NCI-H2196 (cell line): ENCODE data around the gene NAALADL2.

Experiments used
- DNase-seq: peaks from one replicate; lab custom pipeline; 2025; ENCODE audit not compliant: unreplicated experiment; lab: John Stamatoyannopoulos, UW

NAALADL2 gene

DNA sequence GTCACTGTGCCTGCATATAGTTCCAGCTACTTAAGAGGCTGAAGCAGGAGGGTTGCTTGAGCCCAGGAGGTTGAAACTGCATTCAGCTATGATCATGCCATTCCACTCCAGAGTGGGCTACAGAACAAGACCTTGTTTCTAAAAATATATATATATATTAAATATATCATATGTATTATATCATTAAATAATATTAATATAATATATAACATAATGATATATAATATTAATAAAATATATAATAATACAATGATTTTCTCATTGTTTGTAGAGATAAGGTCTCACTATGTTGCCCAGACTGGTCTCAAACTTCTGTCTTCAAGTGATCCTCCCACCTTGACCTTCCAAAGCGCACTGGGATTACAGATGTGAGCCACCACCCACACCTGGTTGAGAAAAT, 101.8 kb downstream of the NAALADL2 start:
- DNase-seq = no peak

DNA sequence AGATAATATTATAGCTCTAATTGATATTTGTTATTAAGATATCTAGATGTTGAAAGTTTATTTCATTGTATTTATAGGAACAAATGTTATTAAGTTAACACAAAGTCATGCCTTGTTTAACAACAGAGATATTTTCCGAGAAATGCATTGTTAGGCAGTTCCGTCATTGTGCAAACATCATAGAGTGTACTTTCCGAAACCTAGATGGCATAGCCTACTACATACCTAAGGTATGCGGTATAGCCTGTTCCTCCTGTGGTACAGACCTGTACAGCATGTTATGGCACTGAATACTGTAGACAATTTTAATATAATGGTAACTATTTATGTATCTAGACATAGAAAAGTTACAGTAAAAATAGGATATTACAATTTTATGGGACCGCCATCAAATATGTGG, 114.3 kb downstream of the NAALADL2 start:
- no peak for DNase-seq

DNA sequence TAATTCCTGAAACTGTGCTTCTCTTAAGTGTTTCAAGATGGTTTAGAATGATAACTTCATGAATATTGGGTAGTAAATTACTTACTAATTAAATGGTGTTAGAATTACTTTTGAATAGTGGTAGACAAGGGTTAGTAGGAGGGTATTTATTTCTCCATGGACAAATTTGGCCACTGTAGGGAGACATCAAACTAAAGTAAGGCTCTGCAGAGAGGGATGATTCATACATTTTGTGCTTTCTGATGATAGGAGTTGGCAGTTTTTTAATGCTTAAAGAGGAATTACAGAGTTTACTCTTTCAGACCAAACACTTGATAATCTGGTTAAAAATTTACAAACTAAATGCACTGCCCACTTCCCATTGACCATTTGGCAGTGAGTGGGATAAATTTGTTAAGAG, 127.6 kb downstream of the NAALADL2 start:
- DNase-seq = no peak

DNA sequence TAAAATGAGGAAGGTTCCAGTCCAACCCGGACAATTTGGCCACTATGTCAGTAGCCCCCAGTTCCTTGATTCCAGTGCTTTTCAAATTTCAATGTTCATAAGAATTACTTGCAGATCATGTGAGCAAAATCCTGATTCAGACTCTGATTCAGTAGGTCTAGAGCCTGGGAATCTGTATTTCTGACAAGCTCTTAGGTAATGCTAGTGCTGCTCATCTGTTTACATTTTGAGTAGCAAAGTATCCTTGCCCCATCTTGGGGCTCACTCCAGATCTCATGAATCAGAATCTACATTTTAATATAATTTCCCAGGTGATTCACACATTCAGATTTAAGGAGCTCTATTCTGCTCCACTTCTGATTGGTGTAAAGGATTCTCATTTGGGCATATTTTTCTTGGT, 142.0 kb downstream of the NAALADL2 start:
- DNase-seq = no peak

DNA sequence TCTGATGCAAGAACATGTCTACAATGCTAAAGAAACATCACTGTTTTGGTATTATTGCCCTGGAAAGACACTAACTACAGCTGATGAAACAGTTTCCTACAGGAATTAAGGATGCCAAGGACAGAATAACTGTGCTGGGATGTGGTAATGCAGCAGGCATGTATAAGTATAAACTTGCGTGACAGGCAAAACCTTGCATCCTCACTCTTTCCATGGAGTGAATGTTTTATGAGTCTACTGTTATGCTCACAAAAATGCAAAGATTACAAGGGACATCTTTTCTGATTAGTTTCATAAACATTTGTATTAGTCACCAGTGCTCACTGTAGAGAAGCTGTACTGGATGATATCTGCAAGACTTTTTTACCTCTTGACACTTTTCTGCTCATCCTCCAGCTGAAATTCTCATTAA, 143.6 kb downstream of the NAALADL2 start:
- no peak for DNase-seq

- no peak for DNase-seq
These were observed 144.5 kb downstream of the NAALADL2 start for GRCh38 chr3:175003590-175003989.

DNA sequence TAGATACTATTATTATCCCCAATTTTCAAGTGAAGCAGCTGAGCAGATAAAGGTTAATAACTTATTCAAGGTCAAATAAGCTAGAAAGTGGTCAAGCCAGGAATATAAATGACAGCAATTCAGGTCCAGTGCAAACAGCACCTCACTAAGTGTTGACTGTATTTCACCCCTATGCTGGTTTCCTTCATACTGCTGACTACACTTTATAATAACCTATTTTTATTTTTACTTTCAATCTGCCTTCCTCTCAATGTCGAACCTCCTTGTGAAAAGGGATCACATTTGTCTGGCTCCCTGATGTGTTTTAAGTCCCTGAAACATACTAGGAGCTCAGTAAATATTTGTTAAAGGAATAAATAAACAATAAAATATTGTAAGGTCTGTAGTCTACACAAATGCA, 146.1 kb downstream of the NAALADL2 start:
- no peak for DNase-seq

GRCh38 chr3:175005881-175006280, 146.7 kb downstream of the NAALADL2 start:
- no peak for DNase-seq

DNA sequence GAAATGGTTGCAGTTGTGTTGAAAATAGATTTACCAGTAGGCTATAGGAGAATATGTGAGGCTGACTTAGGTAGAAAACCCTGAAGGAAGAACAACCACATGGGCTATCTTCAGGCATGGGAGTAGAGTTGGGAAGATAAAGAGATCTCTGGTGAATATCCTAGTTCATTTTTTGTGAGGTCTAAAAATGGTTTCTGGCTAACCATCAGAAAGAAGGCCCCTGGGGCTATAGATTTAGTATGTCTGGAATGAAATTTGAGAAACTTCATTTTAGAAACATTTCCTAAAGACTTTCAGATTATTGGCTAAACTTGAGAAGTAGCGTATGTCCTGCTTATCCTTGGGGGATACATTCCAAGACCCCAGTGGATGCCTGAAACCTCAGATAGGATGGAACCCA, 148.2 kb downstream of the NAALADL2 start:
- no peak for DNase-seq

GRCh38 chr3:175009295-175009694, 150.2 kb downstream of the NAALADL2 start:
- DNase-seq = no peak

DNA sequence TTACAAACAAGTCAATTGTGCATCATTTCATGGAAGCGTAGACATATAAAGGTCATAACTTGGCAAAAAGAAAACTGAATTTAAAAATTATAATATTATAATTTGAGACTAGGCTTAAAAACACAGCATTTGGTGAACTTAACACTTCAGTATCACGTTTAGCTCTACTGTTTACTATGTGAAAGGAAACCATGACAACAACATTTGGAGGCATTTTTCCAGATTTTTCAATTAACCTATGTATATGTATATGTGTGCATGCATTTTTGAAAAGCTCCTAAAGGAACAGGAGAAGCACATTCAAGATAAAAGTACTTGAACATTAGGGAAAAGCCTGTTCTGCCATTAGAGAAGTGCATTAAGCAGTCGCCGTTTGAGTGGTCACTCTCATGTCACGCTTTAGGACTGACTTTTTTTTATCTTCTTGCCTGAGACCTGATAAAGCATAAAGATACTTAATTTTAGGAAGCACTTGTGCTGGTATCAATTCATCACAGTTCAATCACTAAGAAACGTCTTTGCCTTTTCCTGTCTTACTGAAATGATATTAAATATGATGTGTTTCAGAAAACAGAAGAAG, 156.0 kb downstream of the NAALADL2 start:
- no peak for DNase-seq

GRCh38 chr3:175018946-175019727, 160.0 kb downstream of the NAALADL2 start:
- DNase-seq = no peak

DNA sequence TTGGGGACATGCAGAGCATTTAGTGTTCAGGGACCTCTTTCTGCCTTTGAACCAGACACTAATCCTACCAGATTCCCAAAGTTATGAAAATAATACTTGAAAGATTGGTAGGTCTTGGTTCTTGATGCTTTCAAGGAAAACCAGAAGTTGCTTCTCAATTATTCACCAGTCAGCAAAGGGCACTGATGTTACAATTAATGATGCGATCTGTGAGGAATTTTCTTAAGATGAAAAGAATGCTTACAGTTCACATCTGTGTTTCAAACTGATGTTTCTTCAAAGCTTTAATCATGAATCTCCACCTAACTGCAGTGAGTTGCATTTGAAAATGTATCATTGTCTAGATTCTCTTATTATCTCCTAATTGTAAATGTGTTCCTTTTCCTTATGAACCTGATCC, 161.0 kb downstream of the NAALADL2 start:
- no peak for DNase-seq

DNA sequence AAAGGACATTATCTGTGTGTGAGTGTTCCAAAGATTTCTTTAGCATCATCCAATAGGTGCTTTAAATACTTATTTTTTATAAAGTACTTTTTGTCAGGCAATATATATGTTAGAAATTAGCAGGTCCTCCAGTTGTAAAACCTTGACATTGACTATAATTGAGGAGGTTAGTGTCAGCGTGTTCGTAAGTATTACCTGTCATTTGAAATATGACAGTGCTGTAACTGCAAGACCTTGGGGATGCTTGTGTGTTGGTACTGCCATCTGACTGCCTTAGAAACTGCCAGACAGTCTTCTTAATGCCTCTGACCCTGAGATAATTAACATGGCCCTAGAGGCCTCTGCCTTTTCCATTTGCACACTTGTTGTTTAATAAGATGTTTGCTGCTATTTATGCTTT, 170.7 kb downstream of the NAALADL2 start:
- DNase-seq = no peak

DNA sequence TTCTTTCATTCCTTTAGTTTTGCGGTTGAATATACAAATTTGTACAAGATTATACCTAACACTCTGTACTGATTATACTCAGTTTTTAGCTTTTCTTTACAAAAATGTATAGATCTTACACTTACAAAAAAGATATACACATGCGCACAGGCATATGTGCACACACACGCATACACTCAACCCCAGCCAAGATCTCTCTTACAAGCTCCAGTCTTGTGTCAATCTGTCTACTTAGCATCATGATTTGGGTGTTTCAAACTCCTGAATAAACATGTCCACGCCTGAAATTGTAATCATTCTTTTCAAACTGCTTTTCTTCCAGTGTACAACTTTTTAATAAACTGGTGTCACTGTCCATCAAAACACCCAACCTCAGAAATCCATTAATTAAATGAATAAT, 180.7 kb downstream of the NAALADL2 start:
- DNase-seq = no peak

- DNase-seq = no peak
These were observed 182.2 kb downstream of the NAALADL2 start for GRCh38 chr3:175041369-175041768.

GRCh38 chr3:175046601-175047000, 187.5 kb downstream of the NAALADL2 start:
- no peak for DNase-seq

DNA sequence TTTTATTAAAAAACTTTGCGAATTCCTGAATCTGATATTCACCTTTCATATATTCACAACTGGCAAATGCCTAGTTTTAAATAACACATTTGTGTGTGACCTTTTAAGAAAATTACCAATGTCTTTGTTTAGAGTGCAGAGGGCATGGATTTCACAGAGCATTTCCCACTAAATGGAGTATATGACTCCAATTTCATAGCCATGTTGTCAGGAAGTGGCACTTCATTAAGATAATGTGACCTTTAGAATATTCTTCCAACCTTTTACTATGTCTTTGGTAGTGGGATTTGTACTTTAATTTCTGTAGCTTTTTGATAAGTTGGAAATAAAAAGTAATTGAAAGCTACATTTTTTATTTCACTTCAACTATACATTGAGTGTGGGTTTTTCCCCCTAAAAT, 188.7 kb downstream of the NAALADL2 start:
- no peak for DNase-seq

DNA sequence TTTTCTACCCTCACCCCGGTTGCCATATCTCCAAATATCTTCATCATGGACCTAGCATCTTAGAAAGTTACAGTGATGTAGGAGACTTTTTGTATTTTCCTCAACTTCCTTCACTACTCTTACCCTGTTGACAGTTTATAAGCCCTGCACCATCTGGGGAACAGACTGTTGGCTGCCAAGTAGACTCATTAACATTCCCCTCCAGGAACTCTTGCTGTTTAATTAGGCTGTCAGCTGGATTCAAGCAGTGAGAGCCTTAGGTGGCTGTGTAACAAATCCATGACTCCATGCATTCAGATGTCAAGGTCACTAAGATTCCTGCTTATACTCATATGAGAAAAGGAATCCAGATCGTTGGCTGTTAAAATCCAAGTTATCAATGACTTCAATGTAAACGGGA, 198.3 kb downstream of the NAALADL2 start:
- DNase-seq = no peak

- no peak for DNase-seq
These were observed 200.7 kb downstream of the NAALADL2 start for GRCh38 chr3:175059788-175060187.

DNA sequence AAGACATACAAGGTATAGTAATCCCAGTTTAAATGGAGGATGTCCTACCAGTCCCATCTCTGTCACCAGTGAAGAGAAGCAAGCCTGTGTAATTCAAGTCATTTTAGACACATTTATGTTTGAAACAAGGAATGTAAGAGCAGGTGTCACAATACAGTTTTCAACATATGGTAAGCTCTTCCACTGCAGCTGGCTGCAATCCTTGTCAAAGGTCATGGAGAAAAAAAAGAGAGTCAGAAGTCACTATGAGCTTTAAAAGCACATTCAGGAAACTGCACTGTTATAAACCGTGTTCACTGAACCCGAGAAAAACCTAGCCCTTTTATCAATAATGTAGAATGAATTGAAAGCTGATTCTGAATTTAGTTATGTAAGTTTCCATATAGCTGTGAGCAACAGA, 206.4 kb downstream of the NAALADL2 start:
- DNase-seq = no peak

DNA sequence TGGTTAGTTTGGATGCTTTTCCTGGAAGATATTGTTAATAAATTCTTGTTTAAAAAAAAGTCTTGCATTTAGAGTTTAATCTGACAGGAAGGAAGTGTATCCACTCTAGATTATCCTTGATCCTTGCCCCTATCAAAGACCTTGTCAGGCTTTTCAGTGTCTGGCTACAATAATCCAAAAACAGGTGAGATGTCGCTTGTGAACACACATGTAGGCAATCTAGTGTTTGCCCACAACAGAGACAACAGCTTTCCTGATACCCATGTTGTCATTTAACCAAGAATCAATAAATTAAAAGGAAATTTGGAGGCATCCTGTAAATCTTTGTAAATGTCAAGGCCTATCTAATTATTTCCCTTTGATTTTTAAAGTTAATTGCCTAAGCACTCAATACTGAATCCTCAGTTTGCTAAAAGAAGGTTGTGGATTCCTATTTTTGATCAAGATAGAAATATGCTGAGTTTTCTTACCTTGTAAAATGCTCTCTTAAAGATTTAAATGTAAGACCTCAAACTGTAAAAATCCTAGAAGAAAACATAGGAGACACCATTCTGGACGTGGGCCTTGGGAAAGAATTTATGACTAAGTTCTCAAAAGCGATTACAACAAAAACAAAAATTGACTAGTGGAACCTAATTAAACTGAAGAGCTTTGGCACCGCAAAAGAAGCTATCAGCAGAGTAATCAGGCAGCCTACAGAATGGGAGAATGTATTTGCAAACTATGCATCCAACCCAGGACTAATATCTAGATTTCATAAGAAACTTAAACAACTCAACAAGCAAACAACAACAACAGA, 207.7 kb downstream of the NAALADL2 start:
- DNase-seq = no peak
